Ovary (tissue), 3 donors: Measurements from ENCODE around the gene RBM15.

Source experiments
- CTCF ChIP-seq, 3 donors: fragments of 450-650 bp in 2 of 3; fragments of 200-600 bp in 1 of 3; IDR thresholded peaks; one replicate each; pipeline versions ENCODE4 v1.5.1 to v1.8.0; 2016 to 2022; ENCODE audit warnings: antibody characterized with exemption in 3 of 3, mild to moderate bottlenecking in 1 of 3
- EP300 ChIP-seq: sonication (generic); formaldehyde crosslinking; IDR thresholded peaks from one replicate; pipeline ENCODE4 v1.6.1; 2017; ENCODE audit warnings: antibody characterized with exemption
- POLR2A ChIP-seq: fragments of 450-650 bp; IDR thresholded peaks from one replicate; pipeline ENCODE4 v1.6.1; 2017; ENCODE audit warnings: antibody characterized with exemption, mild to moderate bottlenecking, moderate library complexity
- donor health status: DM: no; HTN: no; CAD: no.

DNA sequence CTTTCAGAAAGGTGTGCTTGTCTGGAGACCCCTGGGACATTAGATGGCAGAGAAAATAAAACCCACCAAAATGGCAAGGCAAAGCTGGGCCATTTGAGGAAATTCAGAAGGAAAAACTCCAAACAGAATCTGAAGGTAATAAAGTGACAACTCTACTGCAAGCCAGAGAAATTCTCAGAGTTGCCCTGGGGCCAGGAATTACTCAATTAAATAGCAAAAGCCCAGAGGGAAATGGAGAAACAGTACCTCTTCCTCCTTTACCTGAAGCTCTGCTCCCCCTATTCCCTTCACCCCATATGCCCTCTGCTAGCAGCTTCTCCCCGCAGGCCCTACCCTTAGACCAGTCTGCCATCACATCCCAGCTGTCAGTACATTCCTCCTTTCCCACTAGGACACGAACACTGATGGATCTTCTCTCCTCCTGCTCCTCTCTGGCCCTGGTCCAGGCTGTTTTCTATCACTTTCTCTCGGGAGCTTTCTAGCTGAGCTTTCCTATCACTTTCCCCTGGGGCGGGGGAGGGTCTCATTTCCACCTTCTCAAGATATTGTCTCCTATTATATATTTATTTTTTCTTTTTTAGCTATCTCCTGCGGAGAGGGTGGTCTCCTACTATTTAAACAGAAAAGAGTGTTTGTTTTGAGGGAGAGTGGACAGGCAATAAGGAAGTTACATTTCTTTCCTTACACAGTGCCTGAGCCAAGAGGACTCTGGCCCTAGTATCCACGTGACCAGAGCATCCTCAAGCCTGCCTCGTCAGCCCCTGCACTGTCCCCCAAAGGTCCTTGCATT is 47.7 kb upstream of the RBM15 start:
- TF ChIP-seq EP300 (no peak), CTCF (IDR thresholded peaks at IDR 0.05) (no peak), POLR2A (no peak)
